HG03045 (cell line): ENCODE measurements around the gene RNASET2.
"Not testable (repeated sequence)": the region's sequence is repeated elsewhere in the genome, so short reads cannot be mapped to it uniquely, and the experiment has no call there.

ENCODE experiments used
- ATAC-seq: cut with Tn5 transposase; IDR thresholded peaks from one replicate; pipeline ENCODE4 v1.9.1; 2021; ENCODE audit warnings: mild to moderate bottlenecking, moderate library complexity; ENCODE audit not compliant: unreplicated experiment

RNASET2 gene

DNA sequence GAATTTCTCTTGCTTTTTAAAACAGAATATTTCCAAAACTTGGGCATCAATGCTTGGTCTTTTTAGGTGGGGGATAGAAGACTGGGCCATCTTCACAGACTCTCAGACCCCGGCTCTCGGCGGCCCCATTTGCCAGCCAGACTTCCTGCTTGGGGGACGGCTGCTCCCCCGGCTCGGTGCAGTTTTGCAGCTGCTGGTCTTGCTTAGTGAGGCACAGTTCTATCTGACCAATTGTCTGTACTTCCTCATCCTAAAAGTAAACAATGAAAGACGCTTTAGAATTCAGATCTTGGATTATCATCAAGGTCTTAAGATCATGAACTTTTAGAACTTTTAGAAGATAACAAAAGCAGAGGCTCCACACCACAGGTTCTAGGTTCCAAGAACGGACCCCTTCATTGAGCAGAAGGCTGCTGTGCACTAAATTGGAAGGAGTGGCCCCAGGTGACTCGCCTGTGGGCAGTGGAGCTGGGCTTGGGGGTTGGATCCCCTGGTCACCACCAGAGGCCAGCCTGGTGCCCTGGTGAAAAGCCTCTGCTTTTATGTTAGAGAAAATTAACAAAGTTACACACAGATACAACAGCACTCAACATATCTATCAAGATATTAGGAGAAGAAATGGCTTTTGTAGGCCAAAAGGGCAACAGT is 26.7 kb downstream of the RNASET2 start:
- ATAC-seq = no peak

DNA sequence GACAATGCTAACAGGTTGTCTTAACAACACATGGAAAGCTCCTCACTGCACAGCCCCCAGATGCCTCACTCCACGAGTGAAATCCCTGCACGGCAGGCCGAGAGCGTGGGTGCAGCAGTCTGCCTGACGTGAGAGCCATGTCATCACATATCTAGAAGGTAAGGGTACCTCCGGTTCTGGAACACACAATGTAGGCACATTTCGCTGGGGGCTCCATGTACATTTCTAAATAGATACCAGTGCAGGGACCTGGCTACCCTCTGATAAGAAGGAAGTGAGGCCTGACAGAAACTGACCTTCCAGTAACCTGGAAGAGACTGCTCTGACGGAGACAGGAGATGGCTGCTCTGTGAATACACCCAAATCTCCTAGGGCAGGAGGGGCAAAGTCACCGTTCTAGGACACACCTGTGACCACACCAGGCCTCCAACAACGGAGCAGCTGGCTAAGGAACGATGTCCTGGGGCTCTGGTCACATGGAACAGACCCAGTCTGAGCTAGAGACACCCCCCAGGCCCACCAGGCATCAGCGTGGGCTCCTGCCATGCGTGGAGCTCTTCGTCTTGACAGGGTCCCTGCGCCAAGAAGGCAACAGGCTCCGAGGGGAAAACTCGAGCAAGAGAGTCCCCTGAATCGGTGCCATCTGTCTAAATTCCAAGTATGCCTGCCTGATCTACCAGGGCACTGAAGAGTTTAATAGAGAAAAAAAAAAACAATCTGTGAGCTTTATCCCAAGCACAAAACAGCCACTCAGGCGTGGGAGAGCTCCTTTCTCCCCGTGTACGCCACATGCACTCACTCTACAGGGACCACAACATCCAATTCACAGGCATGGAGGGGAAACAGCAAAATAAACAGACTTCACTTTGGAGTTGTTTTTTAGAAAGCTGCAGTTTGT is 27.5 kb downstream of the RNASET2 start:
- no peak for ATAC-seq

DNA sequence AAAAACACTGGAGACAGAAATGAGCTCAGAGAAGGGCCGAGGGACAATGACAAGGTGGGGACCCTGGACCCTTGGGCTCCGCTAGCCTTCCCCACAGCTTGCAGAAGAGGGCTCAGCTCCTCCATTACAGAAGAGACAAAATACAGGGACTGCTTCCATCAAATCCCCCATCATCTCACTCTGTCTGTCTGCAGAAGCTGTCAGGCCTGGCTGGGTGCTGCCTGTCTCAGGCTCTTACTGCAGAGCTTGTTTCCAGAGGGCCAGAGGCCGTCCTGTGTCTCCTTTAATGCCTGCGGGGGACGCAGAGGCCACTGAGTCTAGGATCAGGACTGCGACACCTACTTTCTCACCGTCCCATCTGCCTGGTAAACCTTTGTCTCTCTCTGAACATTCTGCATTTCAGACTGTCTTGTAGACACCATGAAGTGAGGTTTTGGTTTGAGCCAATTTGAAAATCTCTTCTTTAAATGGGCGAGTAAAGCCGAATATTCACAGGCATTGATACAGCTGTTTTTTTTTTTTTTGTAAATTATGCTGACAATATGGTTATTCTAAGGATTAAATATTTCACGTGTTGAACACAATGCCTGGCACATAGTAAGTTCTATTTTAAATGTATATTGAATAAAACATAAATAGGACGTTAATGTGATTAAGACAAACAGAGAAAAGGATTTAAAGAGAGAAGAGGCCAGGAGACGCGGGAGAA is 28.3 kb downstream of the RNASET2 start:
- no peak for ATAC-seq

DNA sequence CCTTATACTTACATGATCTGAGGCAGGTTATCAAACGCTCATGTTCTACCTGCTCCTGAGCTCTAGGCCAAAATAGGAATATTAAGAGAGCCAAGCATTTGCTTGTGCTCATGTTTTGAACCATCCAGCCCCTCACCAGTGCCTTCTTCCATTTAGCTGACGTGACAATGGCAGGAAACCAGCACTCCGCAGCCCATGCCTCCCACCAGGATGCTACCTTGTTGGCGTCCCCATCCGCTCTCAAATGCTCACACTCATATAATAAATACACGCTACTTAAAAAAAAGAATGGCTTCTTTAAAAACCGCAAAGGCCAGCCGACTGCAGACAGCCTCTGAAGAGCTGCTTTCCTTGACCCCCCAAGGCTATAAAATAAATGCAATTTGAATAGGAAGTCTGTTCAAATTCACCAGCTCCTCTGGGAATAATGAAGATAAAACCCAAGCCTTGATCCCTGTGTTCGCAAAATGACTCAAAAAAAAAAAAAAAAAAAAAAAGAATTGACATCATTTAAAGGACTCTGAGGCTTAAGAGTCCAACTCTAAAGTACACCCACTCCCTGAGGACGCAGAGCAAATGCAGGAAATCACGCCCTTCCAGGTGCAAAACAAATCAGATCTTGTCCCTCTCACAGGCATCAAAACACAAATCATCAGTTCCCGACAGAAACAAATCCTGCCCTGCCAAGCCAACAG is 29.0 kb downstream of the RNASET2 start:
- ATAC-seq = no peak

DNA sequence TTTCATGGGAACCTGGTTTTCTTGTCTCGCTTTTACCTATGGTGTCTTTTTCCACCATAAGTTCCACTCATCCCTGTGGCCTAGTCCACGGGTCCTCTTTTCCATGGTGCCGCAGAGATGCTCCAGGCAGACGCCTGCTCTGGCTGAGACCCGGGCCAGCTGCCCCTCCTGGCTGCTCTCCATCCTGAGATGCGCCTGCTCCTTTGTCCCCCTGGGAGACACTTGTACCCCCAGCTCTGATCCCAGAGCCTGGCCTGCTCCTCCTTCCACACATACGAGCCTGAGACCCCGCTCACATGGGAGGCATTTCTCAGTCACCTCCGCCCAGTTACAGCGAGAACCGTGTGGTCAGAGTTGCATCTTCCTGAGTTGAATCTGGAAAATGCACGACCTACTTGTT is 29.6 kb downstream of the RNASET2 start:
- ATAC-seq = no peak

DNA sequence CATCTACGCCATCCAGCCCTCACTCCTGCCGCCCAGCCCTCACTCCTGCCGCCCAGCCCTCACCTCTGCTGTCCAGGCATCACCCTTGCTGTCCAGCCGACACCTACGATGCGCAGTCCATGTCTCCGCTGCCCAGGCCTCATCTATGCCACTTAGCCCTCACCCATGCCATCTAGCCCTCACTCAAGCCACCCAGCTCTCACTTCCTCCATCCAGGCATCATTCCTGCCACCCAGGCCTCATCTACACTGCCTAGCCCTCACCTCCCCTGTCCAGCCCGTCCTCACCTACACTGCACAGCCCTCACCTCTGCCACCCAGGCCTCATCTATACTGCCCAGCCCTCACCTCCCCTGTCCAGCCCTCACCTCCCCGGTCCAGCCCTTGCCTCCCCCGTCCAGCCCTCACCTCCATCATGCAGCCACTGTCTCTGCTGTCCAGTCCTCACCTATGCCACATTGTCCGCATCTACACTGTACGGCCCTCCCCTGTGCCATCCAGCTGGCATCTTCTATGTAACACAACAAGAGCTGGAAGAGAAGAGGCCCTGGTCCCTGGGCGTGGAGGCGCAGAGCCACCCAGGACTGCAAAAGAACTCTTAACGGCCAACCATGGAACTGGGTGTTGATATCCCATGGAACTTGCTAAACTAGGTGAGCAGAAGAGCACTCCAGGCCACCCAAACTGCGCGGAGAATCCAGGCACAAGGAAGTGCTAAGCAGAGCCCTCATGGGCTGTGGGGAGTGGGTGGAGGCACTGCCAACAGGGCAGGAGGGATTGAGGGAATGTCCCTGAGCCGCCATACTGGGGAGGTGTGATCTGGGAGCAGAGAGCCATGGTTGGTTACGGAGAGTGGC is 31.0 kb downstream of the RNASET2 start:
- no peak for ATAC-seq

DNA sequence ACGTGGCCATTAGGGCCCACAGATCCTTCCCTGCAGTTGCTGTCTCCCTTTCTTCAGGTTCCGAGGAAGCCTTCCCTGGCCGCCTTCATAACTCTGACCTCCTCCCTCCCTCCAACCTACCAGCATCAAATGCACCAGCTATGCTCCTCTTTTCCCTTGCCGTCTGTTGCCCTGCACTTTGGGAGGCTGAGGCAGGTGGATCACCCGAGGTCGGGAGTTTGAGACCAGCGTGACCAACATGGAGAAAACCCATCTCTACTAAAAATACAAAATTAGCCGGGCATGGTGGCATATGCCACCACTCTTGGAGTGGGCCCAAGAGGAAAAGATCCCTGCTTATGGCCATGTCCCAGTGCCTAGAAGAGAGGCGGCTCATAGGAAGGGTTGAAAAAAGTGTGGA is 31.8 kb downstream of the RNASET2 start:
- ATAC-seq = no peak

DNA sequence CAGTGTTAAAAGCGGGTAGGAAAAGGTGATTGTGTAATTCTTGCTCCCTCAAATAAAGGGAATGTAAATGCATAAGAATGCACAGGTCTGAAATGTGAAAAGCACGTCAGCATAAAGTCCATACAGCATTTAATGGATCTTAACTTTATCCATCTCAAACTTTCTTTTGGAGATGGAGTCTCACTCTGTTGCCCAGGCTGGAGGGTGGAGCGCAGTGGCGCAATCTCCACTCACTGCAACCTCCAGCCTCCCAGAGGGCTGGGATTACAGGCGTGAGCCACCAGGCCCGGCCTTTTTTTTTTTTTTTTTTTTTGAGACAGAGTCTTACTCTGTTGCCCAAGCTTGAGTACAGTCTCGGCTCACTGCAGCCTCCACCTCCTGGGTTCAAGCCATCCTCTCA is 33.4 kb downstream of the RNASET2 start:
- ATAC-seq = no peak

DNA sequence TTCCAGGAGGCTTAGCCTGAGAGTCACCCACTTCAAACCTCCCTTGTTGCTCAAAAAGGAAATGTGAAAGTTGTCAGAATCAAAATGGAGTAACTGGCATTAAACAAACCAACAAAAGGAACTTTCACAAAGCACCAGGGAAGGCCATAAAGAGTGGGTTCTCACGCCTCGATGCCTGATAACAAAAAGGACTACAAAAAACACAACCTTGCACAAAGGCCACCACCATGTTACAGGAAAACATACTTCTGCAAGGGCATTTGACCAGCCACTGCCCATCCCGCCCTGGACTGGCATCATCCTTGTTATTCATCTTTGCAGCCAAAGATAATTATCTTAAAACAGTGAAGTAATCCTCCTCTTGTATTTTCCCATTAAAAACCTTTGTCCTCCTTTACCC is 34.8 kb downstream of the RNASET2 start:
- no peak for ATAC-seq

DNA sequence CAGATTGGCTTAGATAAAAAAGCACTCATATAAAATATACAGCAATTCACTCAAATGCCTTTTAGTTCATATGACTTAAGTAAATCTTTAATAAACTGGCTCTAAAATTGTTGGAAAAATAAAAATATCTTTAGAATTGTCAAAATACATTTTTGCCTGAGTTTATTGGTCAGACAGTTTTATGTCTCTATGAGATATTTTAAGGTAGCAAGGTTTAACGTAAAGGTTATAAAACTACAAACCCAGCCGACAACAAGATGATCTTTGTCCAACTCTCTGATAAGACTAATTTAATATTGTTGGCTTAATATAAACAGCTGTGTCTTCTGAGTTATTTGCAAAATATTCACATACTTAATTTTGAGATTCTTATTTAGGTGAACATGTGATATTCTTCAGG is 39.5 kb downstream of the RNASET2 start:
- ATAC-seq = no peak

DNA sequence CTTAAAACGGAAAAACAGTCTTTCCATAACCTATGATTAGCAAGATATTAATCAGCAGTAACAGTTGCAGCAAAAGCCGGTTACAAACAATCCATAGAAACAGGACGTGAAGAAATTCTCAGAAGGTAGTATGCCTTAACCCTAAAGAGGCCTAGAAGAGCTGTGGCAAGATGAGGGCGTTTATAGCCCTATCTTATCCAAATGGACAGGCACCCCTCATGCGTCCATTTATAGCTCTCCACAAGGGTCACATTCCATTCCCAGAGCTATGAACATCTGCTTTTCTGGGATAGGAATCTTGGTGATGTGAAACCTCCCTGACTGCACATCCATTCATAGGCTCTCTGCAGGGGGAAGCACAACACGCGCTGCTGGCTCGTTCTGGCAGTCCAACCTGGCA is 40.9 kb downstream of the RNASET2 start:
- not testable (repeated sequence) for ATAC-seq

DNA sequence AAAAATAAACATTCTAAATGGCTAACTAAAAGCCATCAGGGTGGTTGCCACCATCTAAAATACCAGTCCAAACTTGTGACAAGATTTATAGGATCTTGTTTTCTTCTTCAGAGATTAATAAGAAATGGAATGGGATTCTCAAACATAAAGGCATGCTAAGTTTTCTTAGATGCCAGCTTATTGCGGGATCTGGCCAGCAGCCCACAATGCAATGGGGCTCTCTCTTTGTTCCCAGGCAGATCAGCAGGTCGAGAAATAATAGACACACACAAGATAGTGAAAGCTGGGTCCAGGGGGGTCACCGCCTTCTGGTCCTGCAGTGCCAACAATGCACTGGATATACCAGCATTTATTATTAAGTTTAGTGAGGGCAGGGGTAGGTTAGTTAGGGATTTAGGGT is 41.4 kb downstream of the RNASET2 start:
- not testable (repeated sequence) for ATAC-seq

DNA sequence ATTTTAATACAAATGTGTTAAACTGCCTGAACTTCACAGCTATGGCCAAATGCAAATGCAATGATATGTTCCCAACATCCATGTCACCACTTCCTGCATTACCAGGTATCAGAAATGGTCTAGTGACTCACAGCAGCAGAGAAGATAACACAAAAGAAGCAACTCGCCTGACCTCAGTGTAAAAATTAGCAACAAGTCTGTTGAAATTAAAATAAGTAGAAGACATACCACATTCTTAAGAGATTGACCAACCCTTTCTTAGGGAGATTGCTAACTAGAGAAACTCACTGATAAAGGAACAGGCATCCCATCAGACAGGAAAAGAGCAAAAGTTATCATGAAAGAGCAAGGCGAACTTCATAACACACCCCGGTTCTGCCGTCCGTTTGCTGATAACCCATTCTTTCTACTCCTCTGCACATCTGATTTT is 45.1 kb downstream of the RNASET2 start:
- no peak for ATAC-seq

DNA sequence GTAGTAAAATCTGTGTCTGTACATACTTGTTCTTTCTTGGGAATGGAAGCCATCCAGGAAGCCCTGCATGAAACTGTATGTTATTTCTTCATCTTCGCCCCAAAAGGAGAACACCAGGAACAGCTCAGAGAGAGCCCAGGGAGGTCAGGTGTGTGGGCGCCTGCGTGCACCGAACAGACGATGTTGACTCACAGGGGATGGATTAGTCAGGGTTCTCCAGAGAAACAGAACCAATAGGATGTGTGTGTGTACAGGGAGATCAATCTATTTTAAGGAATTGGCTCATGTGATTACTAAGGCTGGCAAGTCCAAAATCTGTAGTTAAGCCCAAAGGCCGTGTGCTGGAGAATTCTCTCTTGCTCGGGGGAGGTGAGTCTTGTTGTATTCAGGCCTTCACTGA is 45.7 kb downstream of the RNASET2 start:
- no peak for ATAC-seq

DNA sequence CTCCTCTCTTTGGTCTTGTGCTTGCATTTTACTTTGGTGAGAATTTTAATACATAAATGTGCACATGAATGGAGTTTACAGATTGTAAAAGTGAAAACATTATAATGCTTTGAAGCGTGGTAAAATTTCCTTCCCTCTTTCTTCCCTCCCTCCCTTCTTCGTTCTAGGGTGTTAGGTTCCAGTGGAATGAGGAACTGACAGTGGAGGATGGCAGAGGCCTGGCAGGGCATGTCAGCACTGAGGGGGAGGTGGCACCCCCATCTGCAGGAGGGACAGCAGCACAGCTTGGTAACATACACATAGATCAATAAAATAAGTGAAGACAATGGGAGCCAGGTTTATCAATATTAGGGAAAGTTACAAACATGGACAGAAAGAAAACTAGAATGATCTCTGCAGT is 47.5 kb downstream of the RNASET2 start:
- ATAC-seq = no peak

DNA sequence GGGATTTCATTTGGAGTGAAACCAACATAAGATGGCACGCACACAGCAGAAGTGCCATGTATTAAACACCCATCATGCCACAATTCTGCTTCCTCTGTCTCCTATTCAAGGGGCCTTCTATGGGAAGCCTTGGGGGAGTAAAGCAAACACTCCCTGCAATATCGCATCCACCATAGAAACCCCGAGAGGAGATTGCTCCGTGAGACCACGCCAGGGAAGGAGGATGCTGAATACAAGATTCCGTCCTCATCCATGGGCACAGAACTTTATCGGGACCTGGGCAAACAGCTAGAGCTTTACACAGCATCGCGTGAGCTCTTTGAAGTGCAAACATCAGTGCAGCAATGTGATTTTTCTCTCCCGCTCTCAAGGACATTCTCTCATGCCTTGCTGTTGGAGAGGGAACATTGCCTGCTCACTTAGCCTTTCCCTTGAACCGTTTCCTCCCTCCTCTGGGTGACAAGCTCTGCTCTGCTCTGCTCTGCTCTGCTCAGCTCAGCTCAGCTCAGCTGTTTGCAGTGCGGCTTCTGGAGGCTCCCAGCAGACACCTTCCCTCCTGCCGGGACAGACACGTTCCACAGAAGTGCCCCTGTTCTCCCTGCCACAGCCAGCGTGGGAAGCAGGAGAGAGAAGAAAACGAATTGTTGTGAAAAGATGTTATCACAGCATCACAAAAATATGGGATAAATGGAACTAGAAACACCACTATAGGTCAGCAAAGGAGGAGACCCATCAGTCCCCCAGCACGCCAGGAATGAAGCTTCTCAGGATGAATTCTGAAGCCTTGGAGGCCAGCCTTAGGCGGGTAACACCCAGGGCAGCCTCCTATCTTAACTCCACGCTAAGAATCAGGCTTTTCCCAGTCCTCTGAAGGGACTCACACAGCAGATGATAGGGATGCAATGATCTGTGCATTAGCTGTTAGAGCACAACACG is 48.2 kb downstream of the RNASET2 start:
- no peak for ATAC-seq

DNA sequence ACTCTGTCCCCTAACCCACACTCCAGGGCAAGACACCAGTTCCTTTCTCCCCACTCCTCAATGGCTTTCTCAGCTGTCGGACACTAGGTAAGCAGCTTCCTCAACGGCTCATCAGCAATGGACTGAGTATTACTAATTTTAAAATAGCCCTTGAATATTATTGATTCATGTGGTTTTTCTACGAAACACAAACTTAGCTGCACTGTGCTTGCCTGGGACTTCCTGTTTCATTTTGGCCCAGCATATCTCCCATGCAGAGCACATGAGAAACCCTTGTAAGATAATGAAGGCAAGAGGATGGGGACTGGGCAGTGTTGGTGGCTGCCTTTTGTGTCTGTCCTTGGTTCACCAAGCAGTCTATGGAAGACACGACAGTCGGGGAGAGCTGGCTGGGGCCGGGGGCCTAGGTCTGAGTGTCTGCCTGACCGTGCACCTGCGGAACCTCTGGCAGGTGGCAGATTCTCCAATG is 48.9 kb downstream of the RNASET2 start:
- ATAC-seq = peak; percentile 71

DNA sequence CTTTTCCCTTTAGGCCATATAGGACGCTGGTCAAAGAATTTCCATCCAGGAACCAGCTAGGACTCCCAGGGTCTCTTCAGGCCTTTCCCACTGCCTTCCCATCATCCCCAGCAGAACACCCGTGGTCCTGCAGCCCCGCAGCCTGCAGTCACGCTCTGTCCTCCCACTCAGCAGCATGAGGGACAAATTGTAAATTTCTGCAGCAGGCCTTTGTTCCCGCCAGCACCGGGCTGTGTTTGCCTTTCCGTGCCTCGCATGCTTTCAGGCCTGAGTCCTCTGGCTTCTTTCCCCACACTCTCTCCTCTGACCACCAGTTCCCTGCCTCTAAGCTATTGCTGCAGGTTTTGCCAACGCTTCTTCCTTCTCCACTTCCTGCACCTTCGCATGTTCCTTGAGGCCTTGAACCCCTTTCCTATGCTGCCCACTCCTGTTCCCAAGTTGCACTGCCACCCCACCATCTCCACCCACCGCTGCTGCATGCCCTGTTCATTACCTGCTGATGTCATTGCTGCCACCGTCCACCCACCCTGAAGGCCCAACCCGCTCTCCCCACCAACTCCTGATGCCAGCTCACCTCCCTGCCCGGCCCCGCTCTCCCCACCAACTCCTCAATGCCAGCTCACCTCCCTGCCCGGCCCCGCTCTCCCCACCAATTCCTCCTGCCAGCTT is 49.8 kb downstream of the RNASET2 start:
- ATAC-seq = no peak
